Activated CD4-positive, alpha-beta T cell treated with anti-CD3 and anti-CD28 coated beads for 4 hours (primary cell): ENCODE results near the gene TRIP12.
"Not testable (repeated sequence)": the region's sequence is repeated elsewhere in the genome, so short reads cannot be mapped to it uniquely, and the experiment has no call there.

Experiments
- DNase-seq, 2 donors: peaks; one replicate each; pipeline ENCODE4 v3.0.0-alpha.2; 2020

Gene TRIP12

GRCh38 chr2:229821316-229821715, 100.5 kb downstream of the TRIP12 start:
- DNase-seq, result no peak

- no peak for DNase-seq
These were observed 103.6 kb downstream of the TRIP12 start for GRCh38 chr2:229818230-229818629.

- no peak for DNase-seq
These were observed 106.0 kb downstream of the TRIP12 start for GRCh38 chr2:229815858-229816257.

GRCh38 chr2:229815342-229815741, 106.5 kb downstream of the TRIP12 start:
- no peak for DNase-seq

GRCh38 chr2:229810786-229811185, 111.0 kb downstream of the TRIP12 start:
- DNase-seq, result no peak

GRCh38 chr2:229805559-229805958, 116.2 kb downstream of the TRIP12 start:
- DNase-seq, result no peak

- DNase-seq, result no peak
These were observed 119.0 kb downstream of the TRIP12 start for GRCh38 chr2:229802785-229803184.

- peak; percentile 56 to 78 for DNase-seq
These were observed 120.6 kb downstream of the TRIP12 start for GRCh38 chr2:229800997-229801754.

GRCh38 chr2:229798446-229799155, 123.2 kb downstream of the TRIP12 start:
- DNase-seq, result no peak

GRCh38 chr2:229795058-229795457, 126.8 kb downstream of the TRIP12 start:
- DNase-seq, result no peak

GRCh38 chr2:229794636-229795035, 127.2 kb downstream of the TRIP12 start:
- no peak for DNase-seq

GRCh38 chr2:229786289-229786688, 135.5 kb downstream of the TRIP12 start:
- not testable (repeated sequence) for DNase-seq

GRCh38 chr2:229784791-229785190, 137.0 kb downstream of the TRIP12 start:
- no peak for DNase-seq

GRCh38 chr2:229783108-229783721, 138.6 kb downstream of the TRIP12 start:
- DNase-seq, result no peak

GRCh38 chr2:229780856-229781773, 140.7 kb downstream of the TRIP12 start:
- DNase-seq, result no peak

GRCh38 chr2:229779650-229780049, 142.2 kb downstream of the TRIP12 start:
- DNase-seq, result no peak

- no peak for DNase-seq
These were observed 144.1 kb downstream of the TRIP12 start for GRCh38 chr2:229777716-229778115.

GRCh38 chr2:229775614-229776313, 146.0 kb downstream of the TRIP12 start:
- DNase-seq, result no peak

GRCh38 chr2:229774237-229774636, 147.6 kb downstream of the TRIP12 start:
- no peak for DNase-seq

- no peak for DNase-seq
These were observed 153.6 kb downstream of the TRIP12 start for GRCh38 chr2:229768235-229768634.

- no peak for DNase-seq
These were observed 156.1 kb downstream of the TRIP12 start for GRCh38 chr2:229765721-229766120.

GRCh38 chr2:229761663-229762062, 160.1 kb downstream of the TRIP12 start:
- no peak for DNase-seq
